GM18520 (cell line): ENCODE measurements around the gene PRCD.
"Not testable (repeated sequence)": the region's sequence is repeated elsewhere in the genome, so short reads cannot be mapped to it uniquely, and the experiment has no call there.

ENCODE experiments used
- ATAC-seq: cut with Tn5 transposase; IDR thresholded peaks from one replicate; pipeline ENCODE4 v1.9.1; 2021; ENCODE audit not compliant: unreplicated experiment

The PRCD gene

GRCh38 chr17:76525513-76525833 lies 14.4 kb upstream of the PRCD start:
- ATAC-seq: not testable (repeated sequence)

GRCh38 chr17:76527016-76527415 lies 12.8 kb upstream of the PRCD start:
- ATAC-seq: not testable (repeated sequence)

GRCh38 chr17:76527430-76528111 lies 12.3 kb upstream of the PRCD start:
- ATAC-seq: no peak

GRCh38 chr17:76528156-76528527 lies 11.7 kb upstream of the PRCD start:
- no peak for ATAC-seq

- no peak for ATAC-seq
Observed at GRCh38 chr17:76528528-76529223, 11.2 kb upstream of the PRCD start.

- ATAC-seq: no peak
Observed at GRCh38 chr17:76529224-76530094, 10.4 kb upstream of the PRCD start.

- no peak for ATAC-seq
Observed at GRCh38 chr17:76530095-76530723, 9.6 kb upstream of the PRCD start.

GRCh38 chr17:76530811-76531485 lies 8.9 kb upstream of the PRCD start:
- no peak for ATAC-seq

- ATAC-seq: no peak
Observed at GRCh38 chr17:76531486-76532038, 8.3 kb upstream of the PRCD start.

- no peak for ATAC-seq
Observed at GRCh38 chr17:76532072-76532651, 7.7 kb upstream of the PRCD start.

GRCh38 chr17:76533640-76534359 lies 6.0 kb upstream of the PRCD start:
- not testable (repeated sequence) for ATAC-seq

GRCh38 chr17:76534831-76535732 lies 4.8 kb upstream of the PRCD start:
- ATAC-seq: no peak

GRCh38 chr17:76535788-76536510 lies 3.9 kb upstream of the PRCD start:
- no peak for ATAC-seq

- no peak for ATAC-seq
Observed at GRCh38 chr17:76536511-76537287, 3.1 kb upstream of the PRCD start.

- ATAC-seq: no peak
Observed at GRCh38 chr17:76537288-76537577, 2.6 kb upstream of the PRCD start.

- ATAC-seq: no peak
Observed at GRCh38 chr17:76537578-76538280, 2.1 kb upstream of the PRCD start, which contains the start of gene CYGB. CYGB (minus strand) TSS chr17:76537709; CDS start chr17:76537542, 167 bp downstream.
